Lower leg skin (tissue), 4 donors: ENCODE measurements around the gene SCRN2. TPM values are rescaled to one million over a fixed set of nuclear protein-coding genes. Genes with fewer than 3 reads are reported as not detected.

ENCODE experiments used
- DNase-seq, 2 donors: peaks; one replicate each; pipeline ENCODE4 v3.0.0-alpha.2; 2019; ENCODE audit warnings: low spot score in 2 of 2
- H3K4me3 ChIP-seq: fragments of 200-600 bp; sonication (generic); 2 replicates; pipeline ENCODE4 v1.5.1; 2017; ENCODE audit warnings: mild to moderate bottlenecking, low read depth; ENCODE audit not compliant: poor library complexity, severe bottlenecking
- CTCF ChIP-seq, 3 donors: fragments of 450-650 bp; IDR thresholded peaks; one replicate each; pipeline ENCODE4 v1.5.1; 2016; ENCODE audit warnings: antibody characterized with exemption in 3 of 3, mild to moderate bottlenecking in 3 of 3, moderate library complexity in 2 of 3
- POLR2A ChIP-seq, 2 donors: fragments of 450-650 bp; IDR thresholded peaks; one replicate each; pipeline ENCODE4 v1.6.1; 2016 to 2017; ENCODE audit warnings: antibody characterized with exemption in 2 of 2, mild to moderate bottlenecking in 1 of 2, moderate library complexity in 1 of 2
- WGBS, 2 donors: methylation state at CpG; one replicate each; pipeline ENCODE4 v1.1.5; 2018; 5-methylcytosine and 5-hydroxymethylcytosine counted together
- intact Hi-C: fragments of 100-400 bp; cut with DNase I; formaldehyde crosslinking; loops from one replicate; pipeline ENCODE4 v1.15.0; 2023; ENCODE audit warnings: low total_unique reads
- total RNA-seq, 4 donors: library from RNA; depleted of rRNA; stranded (reverse); fragments of >200 nt; gene quantifications; one replicate each; pipeline ENCODE4 v1.1.0, GENCODE V29; 2016

The SCRN2 gene
- total RNA-seq, 4 donors from 2014 or later, result 23.1 to 37.9 (median 28.3) TPM

GRCh38 chr17:47857551-47858455 lies 16.7 kb upstream of the SCRN2 start:
- no peak for DNase-seq
- H3K4me3 ChIP-seq, result no peak overlapping the region
- 77 to 78% methylated on average over 16 of the region's 16 CpGs for WGBS, 2 donors
- TF ChIP-seq CTCF (IDR thresholded peaks at IDR 0.05) (no peak), POLR2A (IDR thresholded peaks at IDR 0.05) (no peak)
- intact Hi-C loops, result no loop called here

GRCh38 chr17:47856830-47857229 lies 15.8 kb upstream of the SCRN2 start:
- no peak for DNase-seq
- no peak overlapping the region for H3K4me3 ChIP-seq
- intact Hi-C loops, result no loop called here
- TF ChIP-seq CTCF (IDR thresholded peaks at IDR 0.05), result no peak
- TF ChIP-seq POLR2A (IDR thresholded peaks at IDR 0.05), result no peak

GRCh38 chr17:47855737-47856136 lies 14.7 kb upstream of the SCRN2 start:
- H3K4me3 ChIP-seq, result no peak overlapping the region
- no peak for DNase-seq
- WGBS, 2 donors, result 40 to 50% methylated on average over 3 of the region's 3 CpGs
- intact Hi-C loops, result no loop called here
- TF ChIP-seq POLR2A (IDR thresholded peaks at IDR 0.05), result no peak
- no peak for TF ChIP-seq CTCF (IDR thresholded peaks at IDR 0.05)

- WGBS, 2 donors, result 34 to 56% methylated on average over 5 of the region's 5 CpGs
- intact Hi-C loops, result no loop called here
- H3K4me3 ChIP-seq, result no peak overlapping the region
- no peak for TF ChIP-seq POLR2A (IDR thresholded peaks at IDR 0.05)
- no peak for TF ChIP-seq CTCF (IDR thresholded peaks at IDR 0.05)
- no peak for DNase-seq
Observed at GRCh38 chr17:47853616-47854015, 12.5 kb upstream of the SCRN2 start.

- H3K4me3 ChIP-seq, result no peak overlapping the region
- TF ChIP-seq POLR2A (IDR thresholded peaks at IDR 0.05), result no peak
- TF ChIP-seq CTCF (IDR thresholded peaks at IDR 0.05), result no peak
- intact Hi-C loops, result no loop called here
- 46 to 53% methylated on average over 32 of the region's 32 CpGs for WGBS, 2 donors
- DNase-seq, result no peak
Observed at GRCh38 chr17:47852113-47852949, 11.3 kb upstream of the SCRN2 start.
